Gastrocnemius medialis (tissue), 4 donors: Measurements from ENCODE around the gene FBXL5.

Experiments used
- CTCF ChIP-seq, 5 experiments: fragments of 450-650 bp in 3 of 5; fragments of 200-600 bp in 2 of 5; sonication (generic) in 2 of 5; IDR thresholded peaks in 4 of 5; conservative IDR thresholded peaks in 1 of 5; 1 replicate in 4 of 5; 2 replicates in 1 of 5; pipeline ENCODE4 v1.5.1; 2016 to 2019; ENCODE audit warnings: antibody characterized with exemption in 5 of 5, mild to moderate bottlenecking in 3 of 5, moderate library complexity in 3 of 5
- POLR2A ChIP-seq, 2 donors: fragments of 450-650 bp; IDR thresholded peaks; one replicate each; pipeline ENCODE4 v1.6.1; 2017; ENCODE audit warnings: antibody characterized with exemption in 2 of 2, mild to moderate bottlenecking in 2 of 2, moderate library complexity in 2 of 2

DNA sequence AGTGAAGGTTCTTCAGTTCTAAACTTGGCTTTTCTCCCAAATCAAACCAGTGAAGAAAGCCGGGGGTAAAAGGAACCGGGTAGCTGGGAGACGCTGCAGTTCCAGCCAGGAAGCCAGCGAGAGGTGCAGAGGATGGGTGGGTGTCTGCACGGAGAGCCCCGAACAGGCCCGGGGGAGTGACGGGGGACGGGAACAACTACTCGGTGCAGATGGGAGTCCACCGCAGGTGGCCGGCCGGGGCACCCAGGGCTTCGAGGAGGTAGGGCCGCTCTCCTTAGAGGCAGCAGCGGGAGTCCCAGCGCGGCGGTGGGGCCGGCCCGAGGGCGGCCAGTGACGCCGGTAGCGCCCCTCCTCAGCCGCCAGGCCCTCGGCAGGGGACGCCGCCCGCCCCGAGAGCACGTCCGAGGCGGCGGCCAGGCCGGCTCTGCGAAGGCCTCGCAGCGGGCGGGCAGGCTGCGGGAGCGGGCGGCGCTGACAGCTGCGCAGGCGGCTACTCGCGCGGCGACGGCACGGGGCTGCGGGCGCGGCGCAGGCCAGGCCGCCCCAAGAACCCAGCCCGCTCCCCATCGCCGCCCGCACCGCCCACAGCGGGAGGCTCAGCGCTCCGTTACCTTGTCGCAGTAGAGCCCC lies 449 bp downstream of the FBXL5 start:
- TF ChIP-seq POLR2A (IDR thresholded peaks at IDR 0.05), result no peak
- TF ChIP-seq CTCF (IDR thresholded peaks at IDR 0.05 in 4 of 5, conservative IDR thresholded peaks at IDR 0.05 in 1 of 5), result no peak
